ENCODE measurements around the gene CHST13. TPM values are rescaled to one million over a fixed set of nuclear protein-coding genes. Genes with fewer than 3 reads are reported as not detected.

The CHST13 gene
- total RNA-seq, 4 donors from 2014 or later, result 0.23 to 0.95 TPM; not detected in 2

DNA sequence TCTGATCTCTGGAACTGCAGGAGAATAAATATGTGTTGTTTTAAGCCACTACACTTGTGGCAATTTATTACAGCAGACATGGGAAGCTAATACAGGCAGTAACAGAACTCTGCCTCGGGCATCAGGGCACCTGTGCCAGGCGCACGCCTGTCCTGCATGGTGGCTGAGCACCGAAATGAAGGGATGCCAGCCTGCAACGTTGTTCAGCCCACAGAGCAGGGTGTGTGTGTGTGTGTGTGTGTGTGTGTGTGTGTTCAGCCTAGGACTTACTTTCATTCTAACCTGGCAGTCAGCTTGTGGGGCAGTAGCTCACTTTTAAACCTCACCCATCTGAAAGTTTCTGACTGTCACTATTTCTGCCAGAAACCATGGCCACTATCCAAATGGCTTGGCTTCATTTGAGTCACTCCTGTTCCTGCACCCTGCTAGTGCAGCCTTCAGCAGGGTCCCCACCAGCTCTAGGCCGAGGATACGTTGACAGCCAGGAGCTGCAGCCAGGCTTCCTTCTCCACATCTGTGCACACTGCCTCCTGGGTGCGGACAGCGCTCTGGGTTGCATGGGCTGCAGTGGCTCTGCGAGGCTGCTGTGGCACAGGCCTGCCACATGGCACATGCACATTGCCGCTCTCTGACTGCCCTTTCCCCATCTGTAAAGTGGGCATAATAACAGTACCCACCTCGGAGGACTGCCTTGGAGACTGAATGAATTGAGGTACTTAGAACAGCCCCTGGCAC is 10.9 kb upstream of the CHST13 start:
- Histone ChIP-seq H3K27me3 (peaks cover 0 to 11% (median 0%) of the 10 kb centered on the region in 4 donors), H3K36me3 (no peaks in the 10 kb centered on the region), H3K9me3 (no peaks in the 10 kb centered on the region), H3K4me1 (peaks cover 0 to 29% (median 3%) of the 10 kb centered on the region in 3 donors), H3K27ac (no peak overlapping the region), H3K4me3 (no peak overlapping the region)
- intact Hi-C loops (cut with DNase I), result no loop called here
- TF ChIP-seq POLR2A (IDR thresholded peaks at IDR 0.05), result no peak
- TF ChIP-seq, protein P1, sequence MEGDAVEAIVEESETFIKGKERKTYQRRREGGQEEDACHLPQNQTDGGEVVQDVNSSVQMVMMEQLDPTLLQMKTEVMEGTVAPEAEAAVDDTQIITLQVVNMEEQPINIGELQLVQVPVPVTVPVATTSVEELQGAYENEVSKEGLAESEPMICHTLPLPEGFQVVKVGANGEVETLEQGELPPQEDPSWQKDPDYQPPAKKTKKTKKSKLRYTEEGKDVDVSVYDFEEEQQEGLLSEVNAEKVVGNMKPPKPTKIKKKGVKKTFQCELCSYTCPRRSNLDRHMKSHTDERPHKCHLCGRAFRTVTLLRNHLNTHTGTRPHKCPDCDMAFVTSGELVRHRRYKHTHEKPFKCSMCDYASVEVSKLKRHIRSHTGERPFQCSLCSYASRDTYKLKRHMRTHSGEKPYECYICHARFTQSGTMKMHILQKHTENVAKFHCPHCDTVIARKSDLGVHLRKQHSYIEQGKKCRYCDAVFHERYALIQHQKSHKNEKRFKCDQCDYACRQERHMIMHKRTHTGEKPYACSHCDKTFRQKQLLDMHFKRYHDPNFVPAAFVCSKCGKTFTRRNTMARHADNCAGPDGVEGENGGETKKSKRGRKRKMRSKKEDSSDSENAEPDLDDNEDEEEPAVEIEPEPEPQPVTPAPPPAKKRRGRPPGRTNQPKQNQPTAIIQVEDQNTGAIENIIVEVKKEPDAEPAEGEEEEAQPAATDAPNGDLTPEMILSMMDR (IDR thresholded peaks at IDR 0.05), result no peak
- WGBS, 2 donors, result 44 to 45% methylated on average over 5 to 7 of the region's 12 CpGs
- no peak for DNase-seq

DNA sequence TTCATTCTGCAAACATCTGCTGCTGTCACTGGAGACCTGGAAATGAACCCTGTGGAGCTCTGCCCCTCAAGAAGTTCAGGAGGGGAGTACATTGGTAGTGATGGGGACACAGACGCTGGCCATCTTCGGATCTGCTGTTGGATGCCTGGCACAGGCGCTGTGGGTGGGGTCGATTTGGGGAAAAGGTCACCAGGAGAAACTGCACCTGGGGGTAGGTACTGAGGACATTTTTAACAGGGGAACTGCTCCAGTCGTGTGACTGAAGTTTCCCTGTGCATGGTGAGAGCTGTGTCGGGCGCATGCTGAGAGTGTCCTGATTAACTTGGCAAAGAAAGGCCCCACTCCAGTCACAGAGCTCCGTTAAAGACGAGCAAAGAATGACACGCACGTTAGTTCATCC is 9.8 kb upstream of the CHST13 start:
- Histone ChIP-seq H3K4me3 (no peak overlapping the region), H3K27ac (no peak overlapping the region), H3K36me3 (no peaks in the 10 kb centered on the region), H3K27me3 (peaks cover 0 to 17% (median 0%) of the 10 kb centered on the region in 4 donors), H3K4me1 (peaks cover 0 to 29% (median 3%) of the 10 kb centered on the region in 3 donors), H3K9me3 (no peaks in the 10 kb centered on the region)
- TF ChIP-seq, protein P1 (IDR thresholded peaks at IDR 0.05), result no peak
- no peak for TF ChIP-seq POLR2A (IDR thresholded peaks at IDR 0.05)
- 90 to 91% methylated on average over 10 to 11 of the region's 11 CpGs for WGBS, 2 donors
- intact Hi-C loops (cut with DNase I), result no loop called here
- DNase-seq, result no peak

GRCh38 chr3:126515066-126515706 is 8.8 kb upstream of the CHST13 start:
- H3K4me3 ChIP-seq, result no peak overlapping the region
- H3K27ac ChIP-seq, result no peak overlapping the region
- H3K9me3 ChIP-seq, result no peaks in the 10 kb centered on the region
- intact Hi-C loops (cut with DNase I), result no loop called here
- H3K4me1 ChIP-seq, result peaks cover 0 to 21% (median 1%) of the 10 kb centered on the region in 3 donors
- 71 to 92% methylated on average over 1 to 5 of the region's 8 CpGs for WGBS, 2 donors
- no peak for TF ChIP-seq POLR2A (IDR thresholded peaks at IDR 0.05)
- TF ChIP-seq, protein P1 (IDR thresholded peaks at IDR 0.05), result no peak
- H3K27me3 ChIP-seq, result peaks cover 0 to 23% (median 0%) of the 10 kb centered on the region in 4 donors
- no peaks in the 10 kb centered on the region for H3K36me3 ChIP-seq
- DNase-seq, result no peak

DNA sequence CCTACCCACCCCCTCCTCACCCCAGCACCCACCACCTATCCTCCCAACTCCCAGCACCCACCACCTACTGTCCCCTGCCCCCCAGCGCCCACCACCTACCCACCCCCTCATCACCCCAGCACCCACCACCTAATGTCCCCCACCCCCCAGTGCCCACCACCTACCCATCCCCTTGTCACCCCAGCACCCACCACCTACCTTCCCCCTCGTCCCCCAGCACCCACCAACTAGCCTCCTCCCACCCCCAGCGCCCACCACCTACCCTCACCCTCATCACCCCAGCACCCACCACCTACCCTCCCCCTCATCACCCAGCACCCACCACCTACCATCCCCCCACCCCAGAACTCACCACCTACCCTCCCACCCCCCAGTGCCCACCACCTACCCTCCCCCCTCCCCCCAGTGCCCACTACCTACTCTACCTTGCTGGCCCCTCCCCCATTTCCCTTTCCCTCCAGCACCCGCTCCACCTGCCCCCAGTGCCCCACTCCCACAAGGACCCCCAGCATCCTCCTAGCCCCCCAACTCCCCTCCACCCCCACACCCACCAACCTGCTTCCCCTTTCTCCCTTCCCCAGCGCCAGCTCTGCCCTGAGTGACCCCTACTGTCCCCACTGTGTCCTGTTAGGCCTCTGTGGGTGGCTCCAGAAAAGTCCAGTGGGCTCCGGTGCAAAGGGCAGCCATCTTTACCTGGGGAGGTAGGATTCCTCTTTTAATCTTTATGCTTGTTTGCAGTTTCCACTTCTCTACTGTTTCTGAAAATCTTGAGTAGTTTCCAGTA is 7.6 kb upstream of the CHST13 start:
- Histone ChIP-seq H3K4me3 (no peak overlapping the region), H3K9me3 (no peaks in the 10 kb centered on the region), H3K4me1 (peaks cover 0 to 17% (median 0%) of the 10 kb centered on the region in 3 donors), H3K27ac (no peak overlapping the region), H3K27me3 (peaks cover 0 to 26% (median 0%) of the 10 kb centered on the region in 4 donors), H3K36me3 (no peaks in the 10 kb centered on the region)
- intact Hi-C loops (cut with DNase I), result no loop called here
- TF ChIP-seq, protein P1 (IDR thresholded peaks at IDR 0.05), result no peak
- TF ChIP-seq POLR2A (IDR thresholded peaks at IDR 0.05), result no peak
- no peak for DNase-seq
- 57 to 83% methylated on average over 1 of the region's 6 CpGs for WGBS, 2 donors
